GM12878 (cell line): ENCODE data around the gene PARD6A. TPM values are rescaled to one million over a fixed set of nuclear protein-coding genes. Genes with fewer than 3 reads are reported as not detected.

ENCODE experiments used
- CBX3 ChIP-seq: fragments of 200-600 bp; sonication (generic); IDR thresholded peaks from 2 replicates; pipeline ENCODE4 v1.6.1; 2016; ENCODE audit warnings: low read depth, borderline replicate concordance
- LARP7 ChIP-seq: fragments of 450-650 bp; IDR thresholded peaks from 2 replicates; pipeline ENCODE4 v1.6.1; 2017; ENCODE audit warnings: mild to moderate bottlenecking
- polyA plus RNA-seq, 11 experiments: library from polyadenylated mRNA; depleted of rRNA in 4 of 11; unstranded in 6 of 11; stranded (reverse) in 5 of 11; fragments of >200 nt; fragmentation: Nextera tagmentation in 4 of 11; fragmentation: Illumina TruSeq in 1 of 11; extraction: Ambion mirVana in 4 of 11; extraction: Trizol in 1 of 11; gene quantifications; 1 replicate in 1 of 11; 2 replicates in 10 of 11; pipeline versions ENCODE4 v1.2.1 to v1.2.3, GENCODE V29; 2011 to 2016; ENCODE audit warnings: inconsistent platforms in 2 of 11, missing spikeins in 2 of 11, low read depth in 1 of 11
- total RNA-seq, 4 experiments: library from RNA; depleted of rRNA in 3 of 4; stranded (reverse); fragments of >200 nt in 3 of 4; fragmentation: Illumina TruSeq in 1 of 4; extraction: Trizol in 1 of 4; gene quantifications; 2 replicates each; pipeline versions ENCODE4 v1.2.1 to v1.2.3, GENCODE V29; 2013 to 2021
- TF ChIP-seq, protein P1 (sequence below): fragments of 450-650 bp; IDR thresholded peaks from 2 replicates; pipeline ENCODE4 v1.6.1; 2018; ENCODE audit warnings: borderline replicate concordance, mild to moderate bottlenecking; ENCODE audit not compliant: partially characterized antibody
- TF ChIP-seq, protein P2 (sequence below): fragments of 450-650 bp; formaldehyde crosslinking; IDR thresholded peaks from 2 replicates; pipeline ENCODE4 v1.4.0; 2022; ENCODE audit warnings: mild to moderate bottlenecking, moderate library complexity
- TF ChIP-seq, protein P3 (sequence below): IDR thresholded peaks from 2 replicates; pipeline ENCODE4 v1.6.1; 2011; ENCODE audit warnings: low read depth, low read length, improper control_type of control experiment, borderline replicate concordance

Gene PARD6A
- total and polyA plus RNA-seq, 10 of the 15 experiments (the other 5 are each of a cell fraction or from before 2014, with no cell fraction given), result 0.42 to 10.1 (median 4.4) TPM

DNA sequence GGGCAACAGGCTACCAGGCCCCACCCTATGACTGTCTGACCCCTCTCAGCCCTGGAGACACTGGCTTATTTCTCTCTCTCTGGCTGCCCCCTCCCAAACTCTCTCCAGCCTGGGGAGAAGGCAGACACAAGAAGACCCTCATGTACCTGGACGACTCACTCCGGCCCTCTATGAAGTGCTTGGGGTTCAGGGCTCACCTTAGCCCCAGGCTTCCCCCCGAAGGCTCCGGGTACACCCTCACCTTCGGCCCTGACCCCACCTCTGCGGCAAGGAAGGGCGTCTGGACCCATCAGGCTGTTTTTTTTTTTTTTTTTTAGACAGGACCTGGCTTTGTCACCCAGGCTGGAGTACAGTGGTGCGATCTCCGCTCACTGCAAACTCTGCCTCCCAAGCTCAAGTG is 16.7 kb upstream of the PARD6A start (continued):
- TF ChIP-seq, protein P1, sequence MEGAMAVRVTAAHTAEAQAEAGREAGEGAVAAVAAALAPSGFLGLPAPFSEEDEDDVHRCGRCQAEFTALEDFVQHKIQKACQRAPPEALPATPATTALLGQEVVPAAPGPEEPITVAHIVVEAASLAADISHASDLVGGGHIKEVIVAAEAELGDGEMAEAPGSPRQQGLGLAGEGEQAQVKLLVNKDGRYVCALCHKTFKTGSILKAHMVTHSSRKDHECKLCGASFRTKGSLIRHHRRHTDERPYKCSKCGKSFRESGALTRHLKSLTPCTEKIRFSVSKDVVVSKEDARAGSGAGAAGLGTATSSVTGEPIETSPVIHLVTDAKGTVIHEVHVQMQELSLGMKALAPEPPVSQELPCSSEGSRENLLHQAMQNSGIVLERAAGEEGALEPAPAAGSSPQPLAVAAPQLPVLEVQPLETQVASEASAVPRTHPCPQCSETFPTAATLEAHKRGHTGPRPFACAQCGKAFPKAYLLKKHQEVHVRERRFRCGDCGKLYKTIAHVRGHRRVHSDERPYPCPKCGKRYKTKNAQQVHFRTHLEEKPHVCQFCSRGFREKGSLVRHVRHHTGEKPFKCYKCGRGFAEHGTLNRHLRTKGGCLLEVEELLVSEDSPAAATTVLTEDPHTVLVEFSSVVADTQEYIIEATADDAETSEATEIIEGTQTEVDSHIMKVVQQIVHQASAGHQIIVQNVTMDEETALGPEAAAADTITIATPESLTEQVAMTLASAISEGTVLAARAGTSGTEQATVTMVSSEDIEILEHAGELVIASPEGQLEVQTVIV, result no peak
- TF ChIP-seq LARP7 (no peak), CBX3 (no peak)
- TF ChIP-seq, protein P2, sequence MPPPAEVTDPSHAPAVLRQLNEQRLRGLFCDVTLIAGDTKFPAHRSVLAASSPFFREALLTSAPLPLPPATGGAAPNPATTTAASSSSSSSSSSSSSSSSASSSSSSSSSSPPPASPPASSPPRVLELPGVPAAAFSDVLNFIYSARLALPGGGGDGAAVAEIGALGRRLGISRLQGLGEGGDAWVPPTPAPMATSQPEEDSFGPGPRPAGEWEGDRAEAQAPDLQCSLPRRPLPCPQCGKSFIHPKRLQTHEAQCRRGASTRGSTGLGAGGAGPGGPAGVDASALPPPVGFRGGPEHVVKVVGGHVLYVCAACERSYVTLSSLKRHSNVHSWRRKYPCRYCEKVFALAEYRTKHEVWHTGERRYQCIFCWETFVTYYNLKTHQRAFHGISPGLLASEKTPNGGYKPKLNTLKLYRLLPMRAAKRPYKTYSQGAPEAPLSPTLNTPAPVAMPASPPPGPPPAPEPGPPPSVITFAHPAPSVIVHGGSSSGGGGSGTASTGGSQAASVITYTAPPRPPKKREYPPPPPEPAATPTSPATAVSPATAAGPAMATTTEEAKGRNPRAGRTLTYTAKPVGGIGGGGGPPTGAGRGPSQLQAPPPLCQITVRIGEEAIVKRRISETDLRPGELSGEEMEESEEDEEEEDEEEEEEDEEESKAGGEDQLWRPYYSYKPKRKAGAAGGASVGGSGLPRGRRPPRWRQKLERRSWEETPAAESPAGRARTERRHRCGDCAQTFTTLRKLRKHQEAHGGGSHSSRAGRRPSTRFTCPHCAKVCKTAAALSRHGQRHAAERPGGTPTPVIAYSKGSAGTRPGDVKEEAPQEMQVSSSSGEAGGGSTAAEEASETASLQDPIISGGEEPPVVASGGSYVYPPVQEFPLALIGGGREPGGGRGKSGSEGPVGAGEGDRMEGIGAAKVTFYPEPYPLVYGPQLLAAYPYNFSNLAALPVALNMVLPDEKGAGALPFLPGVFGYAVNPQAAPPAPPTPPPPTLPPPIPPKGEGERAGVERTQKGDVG, result no peak
- TF ChIP-seq, protein P3, sequence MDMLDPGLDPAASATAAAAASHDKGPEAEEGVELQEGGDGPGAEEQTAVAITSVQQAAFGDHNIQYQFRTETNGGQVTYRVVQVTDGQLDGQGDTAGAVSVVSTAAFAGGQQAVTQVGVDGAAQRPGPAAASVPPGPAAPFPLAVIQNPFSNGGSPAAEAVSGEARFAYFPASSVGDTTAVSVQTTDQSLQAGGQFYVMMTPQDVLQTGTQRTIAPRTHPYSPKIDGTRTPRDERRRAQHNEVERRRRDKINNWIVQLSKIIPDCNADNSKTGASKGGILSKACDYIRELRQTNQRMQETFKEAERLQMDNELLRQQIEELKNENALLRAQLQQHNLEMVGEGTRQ, result no peak
